Osteoblast (primary cell): Measurements from ENCODE around the gene TAF11. TPM values are rescaled to one million over a fixed set of nuclear protein-coding genes. Genes with fewer than 3 reads are reported as not detected.

Experiments
- DNase-seq: peaks from one replicate; pipeline ENCODE4 v3.0.0; 2011; ENCODE audit warnings: low spot score, mixed read lengths; ENCODE audit not compliant: insufficient read length; ENCODE audit errors: missing footprints
- H2AFZ ChIP-seq: 2 replicates; pipeline ENCODE4 v1.6.0; 2011; ENCODE audit warnings: mild to moderate bottlenecking, low read length
- H3K27ac ChIP-seq: 2 replicates; pipeline ENCODE4 v1.5.1; 2011; ENCODE audit warnings: mild to moderate bottlenecking, low read depth, low read length, moderate library complexity
- H3K27me3 ChIP-seq: 2 replicates; pipeline ENCODE4 v1.6.0; 2012; ENCODE audit warnings: mild to moderate bottlenecking, control low read depth, inconsistent platforms, low read length, moderate library complexity; ENCODE audit not compliant: insufficient read depth
- H3K36me3 ChIP-seq: 2 replicates; pipeline ENCODE4 v1.5.1; 2011; ENCODE audit warnings: mild to moderate bottlenecking, low read length, control low read depth, moderate library complexity; ENCODE audit not compliant: insufficient read depth
- H3K4me1 ChIP-seq: 2 replicates; pipeline ENCODE4 v1.5.1; 2011; ENCODE audit warnings: mild to moderate bottlenecking, low read length, control low read depth, moderate library complexity; ENCODE audit not compliant: insufficient read depth
- H3K4me2 ChIP-seq: 2 replicates; pipeline ENCODE4 v1.6.0; 2011; ENCODE audit warnings: mild to moderate bottlenecking, low read length; ENCODE audit not compliant: insufficient read depth
- H3K4me3 ChIP-seq: fragments of 200-600 bp; sonication (generic); 3 replicates; pipeline ENCODE4 v1.5.1; 2012; ENCODE audit warnings: mild to moderate bottlenecking, low read length, inconsistent platforms; ENCODE audit not compliant: insufficient read depth
- H3K79me2 ChIP-seq: 2 replicates; pipeline ENCODE4 v1.6.0; 2012; ENCODE audit warnings: mild to moderate bottlenecking, low read length, control low read depth, inconsistent platforms; ENCODE audit not compliant: insufficient read depth
- H3K9me3 ChIP-seq: 2 replicates; pipeline ENCODE4 v1.5.1; 2011; ENCODE audit warnings: low read depth, low read length, control low read depth
- H4K20me1 ChIP-seq: 2 replicates; pipeline ENCODE4 v1.6.0; 2012; ENCODE audit warnings: mild to moderate bottlenecking, low read length, control low read depth; ENCODE audit not compliant: insufficient read depth
- CTCF ChIP-seq: IDR thresholded peaks from 2 replicates; pipeline ENCODE4 v1.5.1; 2011; ENCODE audit warnings: mild to moderate bottlenecking, low read depth, low read length, moderate library complexity; ENCODE audit errors: extremely low read depth
- total RNA-seq: library from RNA; depleted of rRNA; stranded (reverse); fragments of >200 nt; gene quantifications from 2 replicates; pipeline ENCODE4 v1.2.3, GENCODE V29; 2012

Gene TAF11
- total RNA-seq, 1 donor: 16.6 TPM

GRCh38 chr6:34924831-34925625, 37.2 kb upstream of the TAF11 start:
- peaks cover 16% of the 10 kb centered on the region for H4K20me1 ChIP-seq
- H3K79me2 ChIP-seq: peaks cover 19% of the 10 kb centered on the region
- no peak overlapping the region for H3K4me3 ChIP-seq
- peaks cover 19% of the 10 kb centered on the region for H3K4me1 ChIP-seq
- DNase-seq: no peak
- no peak overlapping the region for H2AFZ ChIP-seq
- H3K27me3 ChIP-seq: no peaks in the 10 kb centered on the region
- H3K9me3 ChIP-seq: no peaks in the 10 kb centered on the region
- no peak overlapping the region for H3K4me2 ChIP-seq
- no peak overlapping the region for H3K27ac ChIP-seq
- no peaks in the 10 kb centered on the region for H3K36me3 ChIP-seq
- no peak for TF ChIP-seq CTCF

GRCh38 chr6:34922177-34922663, 34.4 kb upstream of the TAF11 start:
- Histone ChIP-seq H3K4me1 (peaks cover 21% of the 10 kb centered on the region), H4K20me1 (peaks cover 10% of the 10 kb centered on the region), H3K4me2 (no peak overlapping the region), H2AFZ (no peak overlapping the region), H3K27me3 (no peaks in the 10 kb centered on the region), H3K27ac (no peak overlapping the region), H3K4me3 (no peak overlapping the region), H3K9me3 (no peaks in the 10 kb centered on the region), H3K36me3 (no peaks in the 10 kb centered on the region), H3K79me2 (peaks cover 17% of the 10 kb centered on the region)
- no peak for DNase-seq
- no peak for TF ChIP-seq CTCF

GRCh38 chr6:34920097-34920496, 32.3 kb upstream of the TAF11 start:
- no peak for DNase-seq
- no peaks in the 10 kb centered on the region for H3K27me3 ChIP-seq
- TF ChIP-seq CTCF: no peak
- peaks cover 24% of the 10 kb centered on the region for H3K79me2 ChIP-seq
- peaks cover 10% of the 10 kb centered on the region for H3K4me1 ChIP-seq
- no peaks in the 10 kb centered on the region for H3K9me3 ChIP-seq
- H3K4me3 ChIP-seq: no peak overlapping the region
- no peak overlapping the region for H3K4me2 ChIP-seq
- H2AFZ ChIP-seq: no peak overlapping the region
- no peak overlapping the region for H3K27ac ChIP-seq
- no peaks in the 10 kb centered on the region for H3K36me3 ChIP-seq
- H4K20me1 ChIP-seq: peaks cover 5% of the 10 kb centered on the region

- H3K9me3 ChIP-seq: no peaks in the 10 kb centered on the region
- H3K27me3 ChIP-seq: no peaks in the 10 kb centered on the region
- H3K4me3 ChIP-seq: no peak overlapping the region
- H3K27ac ChIP-seq: no peak overlapping the region
- H2AFZ ChIP-seq: no peak overlapping the region
- TF ChIP-seq CTCF: no peak
- no peak for DNase-seq
- H4K20me1 ChIP-seq: peaks cover 9% of the 10 kb centered on the region
- H3K79me2 ChIP-seq: peaks cover 29% of the 10 kb centered on the region
- peaks cover 13% of the 10 kb centered on the region for H3K4me1 ChIP-seq
- H3K4me2 ChIP-seq: no peak overlapping the region
- H3K36me3 ChIP-seq: no peaks in the 10 kb centered on the region
These were observed 31.8 kb upstream of the TAF11 start for GRCh38 chr6:34919651-34920050.
